Ovary (tissue), 9 donors: ENCODE measurements around the gene PER3. TPM values are rescaled to one million over a fixed set of nuclear protein-coding genes. Genes with fewer than 3 reads are reported as not detected.

Experiments
- DNase-seq, 5 donors: peaks; one replicate each; pipeline ENCODE4 v3.0.0-alpha.2; 2019 to 2020
- H3K27ac ChIP-seq, 2 donors: fragments of 200-600 bp; one replicate each; pipeline versions ENCODE4 v1.5.1 to v1.8.0; 2019 to 2022
- H3K27me3 ChIP-seq: fragments of 200-600 bp; one replicate; pipeline ENCODE4 v1.8.0; 2022
- H3K36me3 ChIP-seq: fragments of 200-600 bp; sonication (generic); one replicate; pipeline ENCODE4 v1.5.1; 2019
- H3K4me1 ChIP-seq: one replicate; pipeline ENCODE4 v1.8.1; 2013; ENCODE audit warnings: mild to moderate bottlenecking, moderate library complexity; ENCODE audit not compliant: insufficient read depth
- H3K4me3 ChIP-seq: fragments of 200-600 bp; sonication (generic); one replicate; pipeline ENCODE4 v1.5.1; 2017
- H3K9me3 ChIP-seq, 2 donors: fragments of 200-600 bp in 1 of 2; sonication (generic) in 1 of 2; one replicate each; pipeline versions ENCODE4 v1.5.1 to v1.8.1; 2013 to 2019; ENCODE audit warnings: mild to moderate bottlenecking in 1 of 2, moderate library complexity in 1 of 2
- CTCF ChIP-seq, 3 donors: fragments of 450-650 bp in 2 of 3; fragments of 200-600 bp in 1 of 3; IDR thresholded peaks; one replicate each; pipeline versions ENCODE4 v1.5.1 to v1.8.0; 2016 to 2022; ENCODE audit warnings: antibody characterized with exemption in 3 of 3, mild to moderate bottlenecking in 1 of 3
- EP300 ChIP-seq: sonication (generic); formaldehyde crosslinking; IDR thresholded peaks from one replicate; pipeline ENCODE4 v1.6.1; 2017; ENCODE audit warnings: antibody characterized with exemption
- POLR2A ChIP-seq: fragments of 450-650 bp; IDR thresholded peaks from one replicate; pipeline ENCODE4 v1.6.1; 2017; ENCODE audit warnings: antibody characterized with exemption, mild to moderate bottlenecking, moderate library complexity
- WGBS, 3 donors: extraction: QIAGEN DNeasy Blood & Tissue Kit in 1 of 3; methylation state at CpG; one replicate each; pipeline versions ENCODE4 v1.1.5 to v1.1.7; 2013 to 2017; 5-methylcytosine and 5-hydroxymethylcytosine counted together
- intact Hi-C, 4 donors: fragments of 100-400 bp; cut with DNase I; formaldehyde crosslinking; loops; one replicate each; pipeline versions ENCODE4 v1.11.0 to v1.15.1; 2022 to 2023
- polyA plus RNA-seq, 2 donors: library from polyadenylated mRNA; stranded (reverse); fragments of 200-250 nt in 1 of 2; fragments of 350-450 nt in 1 of 2; fragmentation: Illumina TruSeq in 1 of 2; extraction: RNeasy Lipid Tissue Mini Kit (QIAGEN cat#74804) in 1 of 2; gene quantifications; one replicate each; pipeline ENCODE4 v1.2.3, GENCODE V29; 2013 to 2014
- total RNA-seq, 7 donors: library from RNA; depleted of rRNA in 2 of 7; stranded (reverse); fragments of >200 nt in 2 of 7; fragmentation: NEBNext Ultra II Directional in 3 of 7; extraction: Animal tissue kit (Norgen Biotek cat#: 25700) in 3 of 7; gene quantifications; one replicate each; pipeline versions ENCODE4 v1.1.0 to v1.2.4, GENCODE V29; 2016 to 2023
- donor health status: DM: no; HTN: no; CAD: no; lungs with moderate emphysema.
- donor health status: DM: no; HTN: no; CAD: no.
- donor health status: Bipolar disorder and iron deficiency.
- donor health status: DM: yes; HTN: yes; CAD: no.
- donor health status: DM: no; HTN: no; CAD: no.
- donor health status: DM: yes; HTN: yes; CAD: no.

Gene PER3
- total and polyA plus RNA-seq, 9 donors, result 11.9 to 49.8 (median 25.3) TPM

- Histone ChIP-seq H3K4me1 (no peaks in the 10 kb centered on the region), H3K27me3 (no peaks in the 10 kb centered on the region), H3K9me3 (no peaks in the 10 kb centered on the region), H3K27ac (no peak overlapping the region), H3K36me3 (no peaks in the 10 kb centered on the region), H3K4me3 (no peak overlapping the region)
- no peak for DNase-seq
- 92 to 95% (median 94%) methylated on average over 13 of the region's 13 CpGs for WGBS, 3 donors
- no peak for TF ChIP-seq EP300
- TF ChIP-seq CTCF (IDR thresholded peaks at IDR 0.05), result no peak
- no peak for TF ChIP-seq POLR2A
- intact Hi-C loops, result no loop called here
Measured at GRCh38 chr1:7809742-7810141, 25.7 kb downstream of the PER3 start.

DNA sequence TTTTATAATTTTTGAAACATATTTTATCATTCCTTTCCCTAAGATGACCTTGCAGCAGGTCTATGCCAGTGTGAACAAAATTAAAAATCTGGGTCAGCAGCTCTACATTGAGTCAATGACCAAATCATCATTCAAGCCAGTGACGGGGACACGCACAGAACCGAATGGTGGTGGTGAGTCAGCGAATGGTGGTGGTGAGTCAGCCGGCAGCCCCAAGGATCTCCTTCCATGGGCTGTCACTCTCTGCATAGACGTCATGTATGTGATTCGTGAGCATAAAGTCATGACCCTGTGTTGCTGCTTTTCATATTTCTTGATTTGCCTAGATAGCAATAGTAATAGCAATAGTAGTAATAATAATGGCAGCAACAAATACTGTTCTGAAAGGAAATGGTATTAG lies 26.3 kb downstream of the PER3 start:
- Histone ChIP-seq H3K27ac (no peak overlapping the region), H3K27me3 (no peaks in the 10 kb centered on the region), H3K9me3 (no peaks in the 10 kb centered on the region), H3K36me3 (no peaks in the 10 kb centered on the region), H3K4me1 (no peaks in the 10 kb centered on the region), H3K4me3 (no peak overlapping the region)
- TF ChIP-seq POLR2A, result no peak
- TF ChIP-seq EP300, result no peak
- TF ChIP-seq CTCF (IDR thresholded peaks at IDR 0.05), result no peak
- DNase-seq, result no peak
- WGBS, 3 donors, result 90 to 93% (median 91%) methylated on average over 7 of the region's 7 CpGs
- intact Hi-C loops, result no loop called here

DNA sequence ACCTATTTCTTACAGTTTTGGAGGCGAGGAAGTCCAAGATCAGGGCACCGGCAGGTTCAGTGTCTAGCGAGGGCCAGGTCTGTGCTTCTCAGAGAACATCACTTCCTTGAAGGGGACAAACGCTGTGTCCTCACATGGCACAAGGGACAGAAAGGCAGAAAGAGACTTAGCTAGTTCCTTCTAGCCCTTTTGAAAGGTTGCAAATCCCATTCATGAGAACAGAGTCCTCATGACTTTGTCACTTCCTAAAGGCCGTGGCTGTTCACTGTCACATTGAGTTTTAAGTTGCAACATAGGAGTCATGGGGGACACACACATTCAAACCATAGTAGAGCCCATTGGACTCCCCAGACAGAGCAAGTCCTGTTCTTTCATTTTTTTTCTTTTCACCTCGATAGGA lies 27.4 kb downstream of the PER3 start:
- no peak overlapping the region for H3K27ac ChIP-seq
- no peaks in the 10 kb centered on the region for H3K36me3 ChIP-seq
- TF ChIP-seq EP300 (no peak), POLR2A (no peak), CTCF (IDR thresholded peaks at IDR 0.05) (no peak)
- no peaks in the 10 kb centered on the region for H3K4me1 ChIP-seq
- H3K4me3 ChIP-seq, result no peak overlapping the region
- intact Hi-C loops, result no loop called here
- H3K9me3 ChIP-seq, result no peaks in the 10 kb centered on the region
- 94 to 96% (median 96%) methylated on average over 6 of the region's 6 CpGs for WGBS, 3 donors
- DNase-seq, result no peak
- no peaks in the 10 kb centered on the region for H3K27me3 ChIP-seq

GRCh38 chr1:7813677-7814373 lies 29.7 kb downstream of the PER3 start:
- intact Hi-C loops, result no loop called here
- Histone ChIP-seq H3K27ac (no peak overlapping the region), H3K9me3 (no peaks in the 10 kb centered on the region), H3K27me3 (no peaks in the 10 kb centered on the region), H3K36me3 (no peaks in the 10 kb centered on the region), H3K4me1 (no peaks in the 10 kb centered on the region), H3K4me3 (no peak overlapping the region)
- no peak for TF ChIP-seq POLR2A
- no peak for TF ChIP-seq CTCF (IDR thresholded peaks at IDR 0.05)
- no peak for TF ChIP-seq EP300
- 95 to 99% (median 96%) methylated on average over 3 of the region's 3 CpGs for WGBS, 3 donors
- DNase-seq, result no peak
